GM20000 (cell line): ENCODE results near the gene SLIT3.

Source experiments
- DNase-seq: peaks from one replicate; pipeline ENCODE4 v3.0.0; 2012; ENCODE audit warnings: low spot score
- CTCF ChIP-seq: IDR thresholded peaks from 2 replicates; pipeline ENCODE4 v1.5.1; 2012; ENCODE audit warnings: mild to moderate bottlenecking, control low read depth; ENCODE audit errors: extremely low read depth, missing control alignments

The SLIT3 gene

GRCh38 chr5:168683247-168683926 lies 617.6 kb downstream of the SLIT3 start:
- TF ChIP-seq CTCF, result no peak
- no peak for DNase-seq

DNA sequence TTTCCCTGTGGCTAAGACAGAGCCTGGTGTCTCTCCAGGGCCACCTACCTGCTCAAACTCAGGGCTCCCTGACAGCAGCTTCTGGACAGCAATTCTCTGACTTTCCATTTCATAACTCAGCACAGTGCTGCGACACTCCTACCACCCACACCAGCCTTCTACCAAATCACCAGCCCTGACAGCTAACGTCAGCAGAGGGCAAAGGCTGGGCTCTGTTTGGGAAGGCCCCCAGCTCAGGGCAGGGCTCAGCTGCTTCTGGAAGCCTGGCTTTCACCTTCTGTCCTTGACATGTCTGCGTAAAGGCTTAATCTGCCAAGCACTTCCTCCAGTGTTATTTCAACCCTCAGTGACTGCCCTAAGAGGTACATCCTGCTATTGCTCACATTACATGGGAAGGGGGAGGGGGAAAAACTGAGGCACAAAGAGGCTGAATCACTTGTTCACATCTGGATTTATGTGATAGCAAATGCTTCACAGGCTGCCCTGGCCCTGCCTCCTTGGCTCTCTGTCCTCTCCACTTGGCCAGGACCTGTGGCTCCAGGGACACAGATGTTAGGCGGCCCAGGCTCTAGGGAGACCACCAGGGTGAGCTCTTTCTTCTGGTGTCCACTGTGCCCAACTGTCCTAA lies 619.3 kb downstream of the SLIT3 start:
- TF ChIP-seq CTCF, result no peak
- DNase-seq, result no peak

GRCh38 chr5:168680395-168680794 lies 620.5 kb downstream of the SLIT3 start:
- no peak for DNase-seq
- TF ChIP-seq CTCF, result no peak

DNA sequence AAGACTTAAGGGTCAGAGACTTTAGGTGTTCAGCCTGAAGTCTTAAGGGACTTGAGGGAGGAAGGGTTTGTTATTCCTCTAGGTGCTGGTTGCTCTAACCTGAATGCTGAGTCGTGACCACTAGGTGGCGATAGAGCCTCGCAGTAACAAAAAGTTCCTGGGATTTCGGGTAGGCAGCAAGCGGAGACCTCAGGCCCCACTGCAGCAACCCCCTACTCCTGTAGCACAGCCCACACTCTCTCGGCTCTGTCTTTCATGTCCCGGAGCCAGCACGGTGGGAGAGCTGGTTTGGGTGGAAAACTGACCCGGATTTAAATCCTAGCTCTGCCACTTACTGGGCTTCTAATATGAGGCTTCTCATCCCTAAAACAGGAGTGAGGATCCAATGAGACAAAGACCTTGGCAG lies 621.4 kb downstream of the SLIT3 start:
- TF ChIP-seq CTCF, result peak; percentile 71
- DNase-seq, result peak; percentile 78

- TF ChIP-seq CTCF, result no peak
- no peak for DNase-seq
Observed at GRCh38 chr5:168676501-168676900, 624.4 kb downstream of the SLIT3 start.

- no peak for TF ChIP-seq CTCF
- no peak for DNase-seq
Observed at GRCh38 chr5:168675883-168676408, 625.0 kb downstream of the SLIT3 start.

- TF ChIP-seq CTCF, result no peak
- no peak for DNase-seq
Observed at GRCh38 chr5:168674893-168675482, 626.0 kb downstream of the SLIT3 start.
